Measurements from ENCODE around the gene LZTFL1. TPM values are rescaled to one million over a fixed set of nuclear protein-coding genes. Genes with fewer than 3 reads are reported as not detected.

LZTFL1 gene
- total RNA-seq, 2 donors from 2014 or later, result 23.2 to 28.9 TPM

- intact Hi-C loops (cut with DNase I), result no loop called here
- Histone ChIP-seq H3K4me3 (no peak overlapping the region), H3K36me3 (no peaks in the 10 kb centered on the region), H3K27ac (no peak overlapping the region), H3K4me1 (replicated peaks) (no peaks in the 10 kb centered on the region), H3K9me3 (no peaks in the 10 kb centered on the region), H3K27me3 (replicated peaks; ENCODE audit: insufficient read depth) (no peaks in the 10 kb centered on the region)
- 60% methylated on average over 3 of the region's 3 CpGs for WGBS
- DNase-seq (ENCODE audit: low spot score), result no peak
- TF ChIP-seq POLR2AphosphoS5 (IDR thresholded peaks at IDR 0.05) (no peak), POLR2A (IDR thresholded peaks at IDR 0.05) (no peak)
- TF ChIP-seq, protein P1, sequence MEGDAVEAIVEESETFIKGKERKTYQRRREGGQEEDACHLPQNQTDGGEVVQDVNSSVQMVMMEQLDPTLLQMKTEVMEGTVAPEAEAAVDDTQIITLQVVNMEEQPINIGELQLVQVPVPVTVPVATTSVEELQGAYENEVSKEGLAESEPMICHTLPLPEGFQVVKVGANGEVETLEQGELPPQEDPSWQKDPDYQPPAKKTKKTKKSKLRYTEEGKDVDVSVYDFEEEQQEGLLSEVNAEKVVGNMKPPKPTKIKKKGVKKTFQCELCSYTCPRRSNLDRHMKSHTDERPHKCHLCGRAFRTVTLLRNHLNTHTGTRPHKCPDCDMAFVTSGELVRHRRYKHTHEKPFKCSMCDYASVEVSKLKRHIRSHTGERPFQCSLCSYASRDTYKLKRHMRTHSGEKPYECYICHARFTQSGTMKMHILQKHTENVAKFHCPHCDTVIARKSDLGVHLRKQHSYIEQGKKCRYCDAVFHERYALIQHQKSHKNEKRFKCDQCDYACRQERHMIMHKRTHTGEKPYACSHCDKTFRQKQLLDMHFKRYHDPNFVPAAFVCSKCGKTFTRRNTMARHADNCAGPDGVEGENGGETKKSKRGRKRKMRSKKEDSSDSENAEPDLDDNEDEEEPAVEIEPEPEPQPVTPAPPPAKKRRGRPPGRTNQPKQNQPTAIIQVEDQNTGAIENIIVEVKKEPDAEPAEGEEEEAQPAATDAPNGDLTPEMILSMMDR (IDR thresholded peaks at IDR 0.05), result no peak
Measured at GRCh38 chr3:45778761-45779201, 63.1 kb downstream of the LZTFL1 start.

- intact Hi-C loops (cut with DNase I), result no loop called here
- Histone ChIP-seq H3K27me3 (replicated peaks; ENCODE audit: insufficient read depth) (no peaks in the 10 kb centered on the region), H3K4me1 (replicated peaks) (no peaks in the 10 kb centered on the region), H3K9me3 (no peaks in the 10 kb centered on the region), H3K27ac (no peak overlapping the region), H3K4me3 (no peak overlapping the region), H3K36me3 (no peaks in the 10 kb centered on the region)
- DNase-seq (ENCODE audit: low spot score), result no peak
- no peak for TF ChIP-seq POLR2AphosphoS5 (IDR thresholded peaks at IDR 0.05)
- TF ChIP-seq, protein P1 (IDR thresholded peaks at IDR 0.05), result no peak
- TF ChIP-seq POLR2A (IDR thresholded peaks at IDR 0.05), result no peak
- WGBS, result 80% methylated on average over 11 of the region's 11 CpGs
Measured at GRCh38 chr3:45777746-45778386, 64.1 kb downstream of the LZTFL1 start.

DNA sequence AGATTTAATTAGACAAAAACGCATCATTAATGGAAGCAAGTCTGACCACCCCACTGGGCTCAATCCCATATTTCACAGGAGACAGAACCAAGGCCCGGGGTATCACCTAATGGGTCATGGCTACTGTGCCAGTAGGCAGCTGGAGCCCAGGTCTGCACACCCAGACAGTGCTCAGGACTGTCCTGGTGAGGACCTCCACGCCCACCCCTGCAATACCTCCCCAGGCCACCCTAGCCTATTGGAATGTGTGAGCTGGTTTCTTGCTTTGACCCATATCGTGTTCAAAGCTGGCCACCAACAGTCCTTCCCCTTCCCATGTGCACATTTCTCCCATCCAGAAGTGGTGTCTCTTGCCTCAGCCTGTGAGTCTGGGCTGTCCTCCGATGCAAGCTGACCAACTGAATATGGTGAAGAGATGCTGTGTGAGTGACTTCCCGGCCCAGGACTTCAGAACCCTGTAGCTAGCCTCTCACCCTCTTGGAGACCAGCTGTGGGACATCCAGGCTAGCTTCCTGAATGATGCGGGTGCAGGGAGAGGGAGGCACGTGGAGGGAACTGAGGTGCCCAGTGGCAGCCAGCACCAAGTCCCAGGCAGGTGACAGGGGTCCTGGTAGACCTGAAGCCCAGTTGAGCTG lies 64.7 kb downstream of the LZTFL1 start:
- H3K4me3 ChIP-seq, result no peak overlapping the region
- H3K27ac ChIP-seq, result no peak overlapping the region
- TF ChIP-seq, protein P1 (IDR thresholded peaks at IDR 0.05), result no peak
- TF ChIP-seq POLR2A (IDR thresholded peaks at IDR 0.05) (no peak), POLR2AphosphoS5 (IDR thresholded peaks at IDR 0.05) (no peak)
- H3K9me3 ChIP-seq, result no peaks in the 10 kb centered on the region
- DNase-seq (ENCODE audit: low spot score), result no peak
- 86% methylated on average over 8 of the region's 8 CpGs for WGBS
- intact Hi-C loops (cut with DNase I), result no loop called here
- no peaks in the 10 kb centered on the region for H3K27me3 ChIP-seq (replicated peaks; ENCODE audit: insufficient read depth)
- no peaks in the 10 kb centered on the region for H3K36me3 ChIP-seq
- no peaks in the 10 kb centered on the region for H3K4me1 ChIP-seq (replicated peaks)

DNA sequence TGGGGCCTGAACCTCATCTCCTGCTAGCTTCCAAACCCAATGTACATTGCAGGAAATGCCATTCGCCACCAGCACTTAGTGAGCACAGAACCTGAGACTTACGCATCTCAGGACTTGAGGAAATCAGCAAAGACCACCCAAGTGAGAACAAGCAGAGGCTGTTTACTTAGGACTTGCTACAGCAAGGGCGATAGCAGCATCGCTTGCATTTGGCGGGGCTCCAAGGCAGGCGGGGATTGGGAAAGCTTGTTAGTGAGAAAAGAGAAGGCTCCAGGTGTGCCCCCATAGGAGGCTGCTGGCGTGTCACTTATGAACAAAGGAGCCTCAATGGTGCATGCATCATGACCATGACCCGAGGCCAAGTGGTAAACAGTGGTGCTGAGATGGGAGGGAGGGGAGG lies 65.3 kb downstream of the LZTFL1 start:
- Histone ChIP-seq H3K9me3 (no peaks in the 10 kb centered on the region), H3K4me1 (replicated peaks) (no peaks in the 10 kb centered on the region), H3K4me3 (no peak overlapping the region), H3K36me3 (no peaks in the 10 kb centered on the region), H3K27me3 (replicated peaks; ENCODE audit: insufficient read depth) (no peaks in the 10 kb centered on the region), H3K27ac (no peak overlapping the region)
- no peak for TF ChIP-seq POLR2AphosphoS5 (IDR thresholded peaks at IDR 0.05)
- no peak for TF ChIP-seq POLR2A (IDR thresholded peaks at IDR 0.05)
- TF ChIP-seq, protein P1 (IDR thresholded peaks at IDR 0.05), result no peak
- intact Hi-C loops (cut with DNase I), result no loop called here
- 29% methylated on average over 8 of the region's 8 CpGs for WGBS
- no peak for DNase-seq (ENCODE audit: low spot score)

DNA sequence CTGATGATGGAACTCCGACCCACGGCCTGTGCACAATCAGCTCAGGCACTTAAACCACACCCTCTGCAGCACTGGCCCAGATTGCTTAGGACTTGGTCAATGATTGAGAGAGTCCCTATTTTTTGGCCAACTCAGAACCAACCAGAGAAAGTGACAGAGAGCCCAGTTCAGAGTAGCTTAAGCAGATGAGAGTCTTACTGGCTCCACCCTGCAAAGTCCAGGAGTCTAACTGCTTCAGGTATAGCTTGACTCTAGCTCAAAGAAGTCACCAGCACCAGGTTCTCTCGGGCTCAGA lies 65.7 kb downstream of the LZTFL1 start:
- Histone ChIP-seq H3K36me3 (no peaks in the 10 kb centered on the region), H3K27ac (no peak overlapping the region), H3K4me1 (replicated peaks) (no peaks in the 10 kb centered on the region), H3K9me3 (no peaks in the 10 kb centered on the region), H3K4me3 (no peak overlapping the region), H3K27me3 (replicated peaks; ENCODE audit: insufficient read depth) (no peaks in the 10 kb centered on the region)
- intact Hi-C loops (cut with DNase I), result no loop called here
- TF ChIP-seq, protein P1 (IDR thresholded peaks at IDR 0.05), result no peak
- TF ChIP-seq POLR2AphosphoS5 (IDR thresholded peaks at IDR 0.05), result no peak
- no peak for TF ChIP-seq POLR2A (IDR thresholded peaks at IDR 0.05)
- 72% methylated on average over 3 of the region's 3 CpGs for WGBS
- no peak for DNase-seq (ENCODE audit: low spot score)
